HepG2 (cell line): ENCODE results near the gene HSPB6. TPM values are rescaled to one million over a fixed set of nuclear protein-coding genes. Genes with fewer than 3 reads are reported as not detected.
"Not testable (repeated sequence)": the region's sequence is repeated elsewhere in the genome, so short reads cannot be mapped to it uniquely, and the experiment has no call there.

Experiments
- ATAC-seq: fragments of 200-7000 bp; cut with Tn5 transposase; 3 replicates; pipeline ENCODE4 v1.9.1; 2020; ENCODE audit warnings: mild to moderate bottlenecking, moderate library complexity
- BruUV-seq: library from RNA; stranded (reverse); fragments of 400-500 nt; replicated peaks from 2 replicates; lab custom pipeline; 2021; lab: Mats Ljungman, UMichigan
- CTCF ChIA-PET: fragments of 300-600 bp; formaldehyde crosslinking; extraction: SDS; loops from one replicate; lab custom pipeline; 2021; ENCODE audit warnings: low total read pairs, inconsistent platforms, low intra/inter-chr PET ratio; lab: Yijun Ruan, JAX
- POLR2A ChIA-PET: fragments of 350-600 bp; sonication (Branson Sonifier 250); formaldehyde crosslinking; loops from one replicate; lab custom pipeline; 2020; ENCODE audit warnings: antibody characterized with exemption, inconsistent platforms; lab: Yijun Ruan, JAX
- DNase-seq: peaks from one replicate; pipeline ENCODE4 v3.0.0-alpha.2; 2015; ENCODE audit warnings: low spot score
- FAIRE-seq: peaks from 3 replicates; lab custom pipeline; 2011; peaks lifted over from hg19 to GRCh38; lab: Jason Lieb, UNC
- H2AFZ ChIP-seq: one replicate; pipeline ENCODE4 v1.6.1; 2011; ENCODE audit warnings: low read length, inconsistent platforms
- H3K27ac ChIP-seq: fragments of 300-600 bp; 3 replicates; pipeline ENCODE4 v1.8.0; 2011; ENCODE audit warnings: mixed run types, mild to moderate bottlenecking, mixed read lengths, low read length, inconsistent platforms; ENCODE audit not compliant: insufficient read depth; ENCODE audit errors: extremely low read length
- H3K27me3 ChIP-seq, 2 experiments: fragments of 200-600 bp in 1 of 2; 2 replicates in 1 of 2; 3 replicates in 1 of 2; pipeline versions ENCODE4 v1.6.0 to v1.8.0; 2011; ENCODE audit warnings: low read length in 2 of 2, mild to moderate bottlenecking in 2 of 2, moderate library complexity in 2 of 2, inconsistent platforms in 1 of 2; ENCODE audit not compliant: insufficient read depth in 2 of 2, control insufficient read depth in 1 of 2
- H3K36me3 ChIP-seq, 2 experiments: fragments of 200-600 bp in 1 of 2; replicated peaks in 1 of 2; 2 replicates in 1 of 2; 3 replicates in 1 of 2; pipeline versions ENCODE4 v1.5.1 to v1.8.0; 2011; ENCODE audit warnings: low read length in 2 of 2, inconsistent platforms in 1 of 2; ENCODE audit not compliant: insufficient read depth in 2 of 2, control insufficient read depth in 1 of 2
- H3K4me1 ChIP-seq: 2 replicates; pipeline ENCODE4 v1.5.1; 2012; ENCODE audit warnings: low read length, inconsistent platforms; ENCODE audit not compliant: insufficient read depth
- H3K4me2 ChIP-seq: 2 replicates; pipeline ENCODE4 v1.6.0; 2011; ENCODE audit warnings: low read depth, low read length, inconsistent platforms
- H3K4me3 ChIP-seq, 3 experiments: fragments of 200-600 bp in 1 of 3; sonication (generic), shearing (Covaris generic) in 1 of 3; replicated peaks in 1 of 3; 2 replicates each; pipeline ENCODE4 v1.5.1; 2011 to 2016; ENCODE audit warnings: low read length in 3 of 3, inconsistent platforms in 2 of 3, low read depth in 2 of 3, mild to moderate bottlenecking in 2 of 3, control low read depth in 1 of 3, mixed read lengths in 1 of 3; ENCODE audit not compliant: insufficient read depth in 1 of 3
- H3K79me2 ChIP-seq: one replicate; pipeline ENCODE4 v1.6.1; 2011; ENCODE audit warnings: low read length, inconsistent platforms; ENCODE audit not compliant: insufficient read depth
- H3K9ac ChIP-seq: 2 replicates; pipeline ENCODE4 v1.6.0; 2011; ENCODE audit warnings: mild to moderate bottlenecking, low read depth, low read length, inconsistent platforms; ENCODE audit not compliant: insufficient read depth
- H3K9me3 ChIP-seq: 2 replicates; pipeline ENCODE4 v1.5.1; 2012; ENCODE audit warnings: mild to moderate bottlenecking, low read length
- H4K20me1 ChIP-seq: 2 replicates; pipeline ENCODE4 v1.6.0; 2011; ENCODE audit warnings: inconsistent platforms, mild to moderate bottlenecking, low read length, moderate library complexity; ENCODE audit not compliant: insufficient read depth
- ATRX ChIP-seq: sonication (generic); formaldehyde crosslinking; IDR thresholded peaks from 2 replicates; pipeline ENCODE4 v1.4.0; 2020; ENCODE audit warnings: missing genetic modification reagents, borderline replicate concordance
- ELF1 ChIP-seq: sonication (generic); formaldehyde crosslinking; IDR thresholded peaks from 2 replicates; pipeline ENCODE4 v1.4.0; 2020; ENCODE audit warnings: missing genetic modification reagents
- NR2F2 ChIP-seq: IDR thresholded peaks from 2 replicates; pipeline ENCODE4 v1.6.1; 2012; ENCODE audit warnings: low read depth, inconsistent platforms, borderline replicate concordance
- SMC3 ChIP-seq: IDR thresholded peaks from 2 replicates; pipeline ENCODE4 v1.6.1; 2011; ENCODE audit warnings: low read length, improper control_type of control experiment
- WGBS: methylation state at CpG from one replicate; pipeline ENCODE4 v1.1.6; 2017; ENCODE audit warnings: low lambda C conversion rate; 5-methylcytosine and 5-hydroxymethylcytosine counted together
- in situ Hi-C: cut with HindIII; loops from 2 replicates; pipeline ENCODE4 v1.10.0; 2017; ENCODE audit warnings: low pct_unique_long_range_greater_than_20kb; ENCODE audit not compliant: extremely low pct_ligation_motif_present
- intact Hi-C: fragments of 100-400 bp; cut with micrococcal nuclease; formaldehyde crosslinking; loops from one replicate; pipeline ENCODE4 v1.10.0; 2022; ENCODE audit not compliant: unreplicated experiment
- polyA plus RNA-seq, 8 experiments: library from polyadenylated mRNA; depleted of rRNA in 3 of 8; stranded (reverse) in 7 of 8; unstranded in 1 of 8; fragments of >200 nt; fragmentation: Illumina TruSeq in 4 of 8; extraction: Trizol in 4 of 8; gene quantifications; 2 replicates each; pipeline versions ENCODE4 v1.2.1 to v1.2.3, GENCODE V29; 2011 to 2016; ENCODE audit warnings: low read depth in 4 of 8, missing spikeins in 1 of 8, mixed read lengths in 1 of 8; ENCODE audit not compliant: insufficient read depth in 1 of 8
- total RNA-seq, 5 experiments: library from RNA; depleted of rRNA; stranded (reverse); fragments of >200 nt; fragmentation: Illumina TruSeq; extraction: Trizol; gene quantifications; 2 replicates each; pipeline ENCODE4 v1.2.3, GENCODE V29; 2016; ENCODE audit warnings: low read depth in 1 of 5
- TF ChIP-seq, protein P1 (sequence below): sonication (generic); formaldehyde crosslinking; IDR thresholded peaks from 2 replicates; pipeline ENCODE4 v1.5.0; 2020; ENCODE audit warnings: mild to moderate bottlenecking, missing genetic modification reagents, borderline replicate concordance

The HSPB6 gene
- total and polyA plus RNA-seq, 2 of the 13 experiments (the other 11 are each of a cell fraction or from before 2014, with no cell fraction given): 0.18 TPM; not detected in 1

- TF ChIP-seq, protein P1, sequence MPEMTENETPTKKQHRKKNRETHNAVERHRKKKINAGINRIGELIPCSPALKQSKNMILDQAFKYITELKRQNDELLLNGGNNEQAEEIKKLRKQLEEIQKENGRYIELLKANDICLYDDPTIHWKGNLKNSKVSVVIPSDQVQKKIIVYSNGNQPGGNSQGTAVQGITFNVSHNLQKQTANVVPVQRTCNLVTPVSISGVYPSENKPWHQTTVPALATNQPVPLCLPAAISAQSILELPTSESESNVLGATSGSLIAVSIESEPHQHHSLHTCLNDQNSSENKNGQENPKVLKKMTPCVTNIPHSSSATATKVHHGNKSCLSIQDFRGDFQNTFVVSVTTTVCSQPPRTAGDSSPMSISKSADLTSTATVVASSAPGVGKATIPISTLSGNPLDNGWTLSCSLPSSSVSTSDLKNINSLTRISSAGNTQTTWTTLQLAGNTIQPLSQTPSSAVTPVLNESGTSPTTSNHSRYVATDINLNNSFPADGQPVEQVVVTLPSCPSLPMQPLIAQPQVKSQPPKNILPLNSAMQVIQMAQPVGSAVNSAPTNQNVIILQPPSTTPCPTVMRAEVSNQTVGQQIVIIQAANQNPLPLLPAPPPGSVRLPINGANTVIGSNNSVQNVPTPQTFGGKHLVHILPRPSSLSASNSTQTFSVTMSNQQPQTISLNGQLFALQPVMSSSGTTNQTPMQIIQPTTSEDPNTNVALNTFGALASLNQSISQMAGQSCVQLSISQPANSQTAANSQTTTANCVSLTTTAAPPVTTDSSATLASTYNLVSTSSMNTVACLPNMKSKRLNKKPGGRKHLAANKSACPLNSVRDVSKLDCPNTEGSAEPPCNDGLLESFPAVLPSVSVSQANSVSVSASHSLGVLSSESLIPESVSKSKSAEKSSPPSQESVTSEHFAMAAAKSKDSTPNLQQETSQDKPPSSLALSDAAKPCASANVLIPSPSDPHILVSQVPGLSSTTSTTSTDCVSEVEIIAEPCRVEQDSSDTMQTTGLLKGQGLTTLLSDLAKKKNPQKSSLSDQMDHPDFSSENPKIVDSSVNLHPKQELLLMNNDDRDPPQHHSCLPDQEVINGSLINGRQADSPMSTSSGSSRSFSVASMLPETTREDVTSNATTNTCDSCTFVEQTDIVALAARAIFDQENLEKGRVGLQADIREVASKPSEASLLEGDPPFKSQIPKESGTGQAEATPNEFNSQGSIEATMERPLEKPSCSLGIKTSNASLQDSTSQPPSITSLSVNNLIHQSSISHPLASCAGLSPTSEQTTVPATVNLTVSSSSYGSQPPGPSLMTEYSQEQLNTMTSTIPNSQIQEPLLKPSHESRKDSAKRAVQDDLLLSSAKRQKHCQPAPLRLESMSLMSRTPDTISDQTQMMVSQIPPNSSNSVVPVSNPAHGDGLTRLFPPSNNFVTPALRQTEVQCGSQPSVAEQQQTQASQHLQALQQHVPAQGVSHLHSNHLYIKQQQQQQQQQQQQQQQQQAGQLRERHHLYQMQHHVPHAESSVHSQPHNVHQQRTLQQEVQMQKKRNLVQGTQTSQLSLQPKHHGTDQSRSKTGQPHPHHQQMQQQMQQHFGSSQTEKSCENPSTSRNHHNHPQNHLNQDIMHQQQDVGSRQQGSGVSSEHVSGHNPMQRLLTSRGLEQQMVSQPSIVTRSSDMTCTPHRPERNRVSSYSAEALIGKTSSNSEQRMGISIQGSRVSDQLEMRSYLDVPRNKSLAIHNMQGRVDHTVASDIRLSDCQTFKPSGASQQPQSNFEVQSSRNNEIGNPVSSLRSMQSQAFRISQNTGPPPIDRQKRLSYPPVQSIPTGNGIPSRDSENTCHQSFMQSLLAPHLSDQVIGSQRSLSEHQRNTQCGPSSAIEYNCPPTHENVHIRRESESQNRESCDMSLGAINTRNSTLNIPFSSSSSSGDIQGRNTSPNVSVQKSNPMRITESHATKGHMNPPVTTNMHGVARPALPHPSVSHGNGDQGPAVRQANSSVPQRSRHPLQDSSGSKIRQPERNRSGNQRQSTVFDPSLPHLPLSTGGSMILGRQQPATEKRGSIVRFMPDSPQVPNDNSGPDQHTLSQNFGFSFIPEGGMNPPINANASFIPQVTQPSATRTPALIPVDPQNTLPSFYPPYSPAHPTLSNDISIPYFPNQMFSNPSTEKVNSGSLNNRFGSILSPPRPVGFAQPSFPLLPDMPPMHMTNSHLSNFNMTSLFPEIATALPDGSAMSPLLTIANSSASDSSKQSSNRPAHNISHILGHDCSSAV (CRISPR knock-in tag): no peak
- TF ChIP-seq ATRX (CRISPR knock-in tag): no peak
- no peak for TF ChIP-seq NR2F2
- TF ChIP-seq ELF1 (CRISPR knock-in tag): no peak
- TF ChIP-seq SMC3: no peak
- TF ChIP-seq, all 625 proteins: peak for 0
Observed at GRCh38 chr19:35773020-35773806, 16.4 kb upstream of the HSPB6 start (continued).

GRCh38 chr19:35772362-35772761 is 15.5 kb upstream of the HSPB6 start:
- H3K9me3 ChIP-seq, intact Hi-C loops, FAIRE-seq, CTCF ChIA-PET, DNase-seq, ATAC-seq, H3K4me3 ChIP-seq, H3K4me2 ChIP-seq, H3K79me2 ChIP-seq, H3K36me3 ChIP-seq, POLR2A ChIA-PET, H3K27me3 ChIP-seq, BruUV-seq, H4K20me1 ChIP-seq, H2AFZ ChIP-seq, in situ Hi-C loops, H3K27ac ChIP-seq, H3K9ac ChIP-seq: not testable (repeated sequence)
- H3K4me1 ChIP-seq: peaks cover 41% of the 10 kb centered on the region
- 97% methylated on average over 5 of the region's 5 CpGs for WGBS
